ENCODE results near the gene GYS2. TPM values are rescaled to one million over a fixed set of nuclear protein-coding genes. Genes with fewer than 3 reads are reported as not detected.

The GYS2 gene
- total RNA-seq, 1 donor from 2014 or later: not detected

- no peaks in the 10 kb centered on the region for H3K4me1 ChIP-seq (ENCODE audit: insufficient read depth, low read length)
- H3K4me2 ChIP-seq (ENCODE audit: low read length): no peak overlapping the region
- Mint-ChIP-seq H3K4me1 (ENCODE audit: low read depth, unreplicated experiment) (no peaks in the 10 kb centered on the region), H3K36me3 (ENCODE audit: low read depth, unreplicated experiment) (no peaks in the 10 kb centered on the region), H3K27me3 (ENCODE audit: low read depth, unreplicated experiment) (no peaks in the 10 kb centered on the region), H3K27ac (ENCODE audit: unreplicated experiment) (no peak overlapping the region), H3K4me3 (ENCODE audit: unreplicated experiment) (no peak overlapping the region), H3K9me3 (ENCODE audit: unreplicated experiment) (no peaks in the 10 kb centered on the region)
- TF ChIP-seq EZH2 (IDR thresholded peaks at IDR 0.05; ENCODE audit: insufficient read depth, low read length): no peak
- TF ChIP-seq, protein P1, sequence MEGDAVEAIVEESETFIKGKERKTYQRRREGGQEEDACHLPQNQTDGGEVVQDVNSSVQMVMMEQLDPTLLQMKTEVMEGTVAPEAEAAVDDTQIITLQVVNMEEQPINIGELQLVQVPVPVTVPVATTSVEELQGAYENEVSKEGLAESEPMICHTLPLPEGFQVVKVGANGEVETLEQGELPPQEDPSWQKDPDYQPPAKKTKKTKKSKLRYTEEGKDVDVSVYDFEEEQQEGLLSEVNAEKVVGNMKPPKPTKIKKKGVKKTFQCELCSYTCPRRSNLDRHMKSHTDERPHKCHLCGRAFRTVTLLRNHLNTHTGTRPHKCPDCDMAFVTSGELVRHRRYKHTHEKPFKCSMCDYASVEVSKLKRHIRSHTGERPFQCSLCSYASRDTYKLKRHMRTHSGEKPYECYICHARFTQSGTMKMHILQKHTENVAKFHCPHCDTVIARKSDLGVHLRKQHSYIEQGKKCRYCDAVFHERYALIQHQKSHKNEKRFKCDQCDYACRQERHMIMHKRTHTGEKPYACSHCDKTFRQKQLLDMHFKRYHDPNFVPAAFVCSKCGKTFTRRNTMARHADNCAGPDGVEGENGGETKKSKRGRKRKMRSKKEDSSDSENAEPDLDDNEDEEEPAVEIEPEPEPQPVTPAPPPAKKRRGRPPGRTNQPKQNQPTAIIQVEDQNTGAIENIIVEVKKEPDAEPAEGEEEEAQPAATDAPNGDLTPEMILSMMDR (IDR thresholded peaks at IDR 0.05; ENCODE audit: insufficient read depth, low read depth, low read length): no peak
- H3K27me3 ChIP-seq (ENCODE audit: insufficient read depth, low read length): no peaks in the 10 kb centered on the region
- no peak overlapping the region for H3K27ac ChIP-seq (ENCODE audit: low read depth, low read length)
- no peaks in the 10 kb centered on the region for H3K36me3 ChIP-seq (ENCODE audit: insufficient read depth, low read length)
- DNase-seq (ENCODE audit: low read depth) (no peak), FAIRE-seq (no peak)
- H3K9me3 ChIP-seq (ENCODE audit: insufficient read depth, low read depth, low read length): no peaks in the 10 kb centered on the region
- H2AFZ ChIP-seq (ENCODE audit: low read depth, low read length): no peak overlapping the region
- no peaks in the 10 kb centered on the region for H4K20me1 ChIP-seq (ENCODE audit: insufficient read depth, low read length)
- no peak overlapping the region for H3K4me3 ChIP-seq (ENCODE audit: insufficient read depth, low read depth, low read length)
- no peaks in the 10 kb centered on the region for H3K79me2 ChIP-seq (ENCODE audit: insufficient read depth, low read length)
- H3K9ac ChIP-seq (ENCODE audit: low read length): no peak overlapping the region
Observed at GRCh38 chr12:21576431-21576830, 28.2 kb downstream of the GYS2 start.

GRCh38 chr12:21573733-21574358, 30.8 kb downstream of the GYS2 start:
- no peaks in the 10 kb centered on the region for H3K27me3 ChIP-seq (ENCODE audit: insufficient read depth, low read length)
- TF ChIP-seq, protein P1 (IDR thresholded peaks at IDR 0.05; ENCODE audit: insufficient read depth, low read depth, low read length): no peak
- TF ChIP-seq EZH2 (IDR thresholded peaks at IDR 0.05; ENCODE audit: insufficient read depth, low read length): no peak
- no peaks in the 10 kb centered on the region for H3K79me2 ChIP-seq (ENCODE audit: insufficient read depth, low read length)
- H4K20me1 ChIP-seq (ENCODE audit: insufficient read depth, low read length): no peaks in the 10 kb centered on the region
- Mint-ChIP-seq H3K27me3 (ENCODE audit: low read depth, unreplicated experiment) (no peaks in the 10 kb centered on the region), H3K4me3 (ENCODE audit: unreplicated experiment) (no peak overlapping the region), H3K9me3 (ENCODE audit: unreplicated experiment) (no peaks in the 10 kb centered on the region), H3K36me3 (ENCODE audit: low read depth, unreplicated experiment) (no peaks in the 10 kb centered on the region), H3K4me1 (ENCODE audit: low read depth, unreplicated experiment) (no peaks in the 10 kb centered on the region), H3K27ac (ENCODE audit: unreplicated experiment) (no peak overlapping the region)
- no peak overlapping the region for H3K27ac ChIP-seq (ENCODE audit: low read depth, low read length)
- H3K4me3 ChIP-seq (ENCODE audit: insufficient read depth, low read depth, low read length): no peak overlapping the region
- no peaks in the 10 kb centered on the region for H3K9me3 ChIP-seq (ENCODE audit: insufficient read depth, low read depth, low read length)
- H3K4me1 ChIP-seq (ENCODE audit: insufficient read depth, low read length): no peaks in the 10 kb centered on the region
- DNase-seq (ENCODE audit: low read depth) (no peak), FAIRE-seq (no peak)
- H3K4me2 ChIP-seq (ENCODE audit: low read length): no peak overlapping the region
- H2AFZ ChIP-seq (ENCODE audit: low read depth, low read length): no peak overlapping the region
- H3K36me3 ChIP-seq (ENCODE audit: insufficient read depth, low read length): no peaks in the 10 kb centered on the region
- H3K9ac ChIP-seq (ENCODE audit: low read length): no peak overlapping the region

- Mint-ChIP-seq H3K4me3 (ENCODE audit: unreplicated experiment) (no peak overlapping the region), H3K9me3 (ENCODE audit: unreplicated experiment) (no peaks in the 10 kb centered on the region), H3K36me3 (ENCODE audit: low read depth, unreplicated experiment) (no peaks in the 10 kb centered on the region), H3K27ac (ENCODE audit: unreplicated experiment) (no peak overlapping the region), H3K4me1 (ENCODE audit: low read depth, unreplicated experiment) (no peaks in the 10 kb centered on the region), H3K27me3 (ENCODE audit: low read depth, unreplicated experiment) (no peaks in the 10 kb centered on the region)
- no peak for DNase-seq (ENCODE audit: low read depth)
- H3K27ac ChIP-seq (ENCODE audit: low read depth, low read length): no peak overlapping the region
- H3K4me3 ChIP-seq (ENCODE audit: insufficient read depth, low read depth, low read length): no peak overlapping the region
- H4K20me1 ChIP-seq (ENCODE audit: insufficient read depth, low read length): no peaks in the 10 kb centered on the region
- H3K9ac ChIP-seq (ENCODE audit: low read length): no peak overlapping the region
- no peaks in the 10 kb centered on the region for H3K9me3 ChIP-seq (ENCODE audit: insufficient read depth, low read depth, low read length)
- H3K36me3 ChIP-seq (ENCODE audit: insufficient read depth, low read length): no peaks in the 10 kb centered on the region
- no peak overlapping the region for H3K4me2 ChIP-seq (ENCODE audit: low read length)
- no peaks in the 10 kb centered on the region for H3K79me2 ChIP-seq (ENCODE audit: insufficient read depth, low read length)
- H3K4me1 ChIP-seq (ENCODE audit: insufficient read depth, low read length): no peaks in the 10 kb centered on the region
- TF ChIP-seq, protein P1 (IDR thresholded peaks at IDR 0.05; ENCODE audit: insufficient read depth, low read depth, low read length): no peak
- TF ChIP-seq EZH2 (IDR thresholded peaks at IDR 0.05; ENCODE audit: insufficient read depth, low read length): no peak
- no peak overlapping the region for H2AFZ ChIP-seq (ENCODE audit: low read depth, low read length)
- no peaks in the 10 kb centered on the region for H3K27me3 ChIP-seq (ENCODE audit: insufficient read depth, low read length)
- FAIRE-seq: no peak
Observed at GRCh38 chr12:21571046-21571445, 33.6 kb downstream of the GYS2 start.

Data from astrocyte (in vitro differentiated cells and primary cell).